ENCODE measurements around the gene OR6B2.
"Not testable (repeated sequence)": the region's sequence is repeated elsewhere in the genome, so short reads cannot be mapped to it uniquely, and the experiment has no call there.

The OR6B2 gene

DNA sequence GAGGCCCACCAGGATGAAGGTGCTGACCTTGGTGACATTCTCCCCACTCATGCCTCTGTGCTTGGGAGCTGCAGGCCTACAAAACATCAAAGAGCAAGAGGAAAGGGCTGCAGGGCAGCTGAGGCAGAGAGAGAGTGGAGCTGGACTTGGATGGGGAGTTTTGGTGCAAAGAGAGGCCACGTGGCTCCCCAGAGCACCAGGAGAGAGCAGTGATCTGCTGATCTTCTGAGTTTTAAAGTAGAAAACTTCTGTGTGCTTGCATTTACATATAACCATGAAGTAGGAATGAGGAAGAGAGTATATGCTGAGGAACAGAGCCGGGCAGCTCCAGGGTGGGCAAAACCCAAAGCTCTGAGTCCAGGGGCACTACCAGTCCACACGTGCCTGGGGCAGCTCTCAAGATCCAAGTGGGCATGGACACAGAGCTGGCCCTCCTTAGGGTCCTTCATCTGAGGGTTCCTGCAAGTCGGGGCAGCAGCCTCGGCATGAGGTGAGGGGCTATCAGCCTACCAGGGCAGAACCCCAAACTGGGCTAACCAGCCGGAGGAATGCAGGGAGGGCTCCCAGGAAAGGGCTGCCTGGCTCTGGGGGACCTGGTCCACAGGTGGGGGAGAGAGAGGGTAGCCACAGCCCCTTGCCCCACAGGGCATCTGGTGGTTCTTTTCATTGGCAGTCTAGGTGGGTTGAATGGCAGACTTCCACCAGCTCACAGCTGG, at the start of gene OR6B2:
TSS of gene OR6B2 (minus strand) at position 51 of the 716 bp plus-strand sequence. CDS start at position 51, 0 bp downstream.
- intact Hi-C loops (cut with DNase I), result no loop called here
- DNase-seq, result no peak

GRCh38 chr2:240078631-240079030, 48.4 kb upstream of the OR6B2 start:
- intact Hi-C loops (cut with DNase I), result no loop called here
- DNase-seq, result no peak

- DNase-seq, result no peak
- intact Hi-C loops (cut with DNase I), result no loop called here
Measured at GRCh38 chr2:240077442-240077841, 47.2 kb upstream of the OR6B2 start.

GRCh38 chr2:240074545-240074944, 44.3 kb upstream of the OR6B2 start:
- intact Hi-C loops (cut with DNase I), result no loop called here
- no peak for DNase-seq

DNA sequence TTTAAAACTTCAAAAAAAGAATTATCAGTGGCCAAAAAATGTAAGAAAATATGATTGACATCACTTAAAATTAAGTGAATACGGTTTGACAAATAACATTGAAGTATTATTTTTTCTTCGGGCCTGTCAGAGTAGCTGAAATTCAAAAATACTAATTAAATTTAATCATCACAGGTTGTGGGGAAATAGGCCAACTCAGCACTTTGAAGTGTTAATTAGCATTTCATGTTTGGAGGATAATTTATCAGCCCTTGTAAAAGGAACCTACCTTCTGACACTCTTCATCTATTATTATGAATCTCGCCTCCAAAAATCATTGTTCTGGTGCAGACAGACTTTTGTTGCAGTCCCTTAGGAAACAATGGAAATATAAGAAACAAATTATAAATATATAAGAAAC, 40.7 kb upstream of the OR6B2 start:
- DNase-seq, result no peak
- intact Hi-C loops (cut with DNase I), result no loop called here

GRCh38 chr2:240069829-240070228, 39.6 kb upstream of the OR6B2 start:
- intact Hi-C loops (cut with DNase I), result no loop called here

GRCh38 chr2:240068193-240068592, 38.0 kb upstream of the OR6B2 start:
- no peak for DNase-seq
- intact Hi-C loops (cut with DNase I), result no loop called here

More at GRCh38 chr2:240069829-240070228, 39.6 kb upstream of the OR6B2 start:
- DNase-seq, result no peak

DNA sequence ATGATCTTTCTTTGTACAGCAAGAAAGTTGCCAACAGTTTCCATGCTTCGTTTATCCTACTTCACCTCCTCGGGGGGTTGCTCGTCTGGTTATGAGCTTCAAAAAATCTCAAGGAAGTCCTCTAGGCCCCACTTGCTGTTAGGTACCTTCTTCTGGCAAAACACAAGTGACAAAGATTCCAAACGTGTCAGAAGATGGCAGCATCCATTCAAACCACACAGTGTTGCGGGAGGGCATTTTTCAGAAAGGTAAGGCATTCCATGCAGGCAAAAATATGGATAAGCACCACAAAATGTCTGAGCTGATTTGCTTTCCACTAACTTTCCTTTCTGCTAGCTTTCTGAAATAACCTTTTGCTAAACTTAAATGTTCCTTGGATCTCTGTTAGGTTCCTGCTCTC, 36.3 kb upstream of the OR6B2 start:
- DNase-seq, result no peak
- intact Hi-C loops (cut with DNase I), result no loop called here

GRCh38 chr2:240064898-240065297, 34.7 kb upstream of the OR6B2 start:
- intact Hi-C loops (cut with DNase I), result no loop called here
- DNase-seq, result no peak

GRCh38 chr2:240060977-240061591, 30.9 kb upstream of the OR6B2 start:
- intact Hi-C loops (cut with DNase I), result no loop called here
- DNase-seq, result peak in 33 of 42 donors; percentile 30 to 89 (median 65)

GRCh38 chr2:240056678-240057077, 26.4 kb upstream of the OR6B2 start:
- intact Hi-C loops (cut with DNase I), result loop anchor here (5.0 kb wide), 1 partner anchor 86 kb away; the partner anchor contains the start of gene OTOS
- DNase-seq, result no peak

DNA sequence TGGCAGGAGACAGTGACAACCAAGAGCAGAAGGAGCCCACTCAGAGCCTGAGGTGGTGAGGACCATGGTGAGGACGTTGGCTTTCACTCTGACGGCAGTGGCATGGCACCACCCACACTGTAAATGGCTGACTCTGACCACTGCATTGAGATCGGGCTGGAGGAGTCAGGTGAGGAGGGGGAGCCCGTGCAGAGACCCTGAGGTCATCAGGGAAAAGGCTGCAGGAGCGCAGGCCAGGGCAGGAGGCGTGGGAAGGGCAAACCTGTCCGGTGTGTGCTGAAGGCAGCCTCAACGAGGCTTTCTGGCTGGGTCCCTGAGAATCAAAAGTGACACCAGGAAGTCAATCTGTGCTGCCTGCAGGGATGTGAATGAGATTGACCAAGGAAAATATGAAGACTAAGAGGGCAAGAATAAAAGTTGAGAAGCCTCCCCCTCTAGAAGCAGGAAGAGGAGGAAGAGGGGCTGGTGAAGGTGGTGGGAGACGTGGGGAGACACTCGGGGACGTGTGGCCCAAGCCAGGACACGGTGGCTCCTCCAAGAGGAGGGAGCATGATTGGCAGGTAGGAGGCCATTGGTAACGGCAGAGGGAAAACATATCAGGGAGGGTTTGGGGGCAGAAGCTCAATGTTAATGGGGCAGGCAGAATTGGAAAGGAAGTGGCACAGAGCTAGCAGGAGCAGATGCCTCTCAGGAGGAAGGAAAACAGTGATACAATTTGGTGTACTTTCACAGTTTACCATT, 25.1 kb upstream of the OR6B2 start:
- no peak for DNase-seq
- intact Hi-C loops (cut with DNase I), result loop anchor here (5.0 kb wide), 1 partner anchor 87 kb away; the partner anchor contains the start of gene OTOS

GRCh38 chr2:240053173-240054155, 23.2 kb upstream of the OR6B2 start, which contains the start of gene OR6B3:
OR6B3 (minus strand) TSS chr2:240053521.
- no peak for DNase-seq
- intact Hi-C loops (cut with DNase I), result no loop called here

- DNase-seq, result peak in 1 of 42 donors; percentile 49
- intact Hi-C loops (cut with DNase I), result no loop called here
Measured at GRCh38 chr2:240052524-240052923, 22.3 kb upstream of the OR6B2 start.

GRCh38 chr2:240051697-240052096, 21.5 kb upstream of the OR6B2 start:
- intact Hi-C loops (cut with DNase I), result no loop called here
- peak in 13 of 42 donors; percentile 24 to 72 (median 47) for DNase-seq

- DNase-seq, result no peak
- intact Hi-C loops (cut with DNase I), result no loop called here
Measured at GRCh38 chr2:240050278-240050677, 20.0 kb upstream of the OR6B2 start.

DNA sequence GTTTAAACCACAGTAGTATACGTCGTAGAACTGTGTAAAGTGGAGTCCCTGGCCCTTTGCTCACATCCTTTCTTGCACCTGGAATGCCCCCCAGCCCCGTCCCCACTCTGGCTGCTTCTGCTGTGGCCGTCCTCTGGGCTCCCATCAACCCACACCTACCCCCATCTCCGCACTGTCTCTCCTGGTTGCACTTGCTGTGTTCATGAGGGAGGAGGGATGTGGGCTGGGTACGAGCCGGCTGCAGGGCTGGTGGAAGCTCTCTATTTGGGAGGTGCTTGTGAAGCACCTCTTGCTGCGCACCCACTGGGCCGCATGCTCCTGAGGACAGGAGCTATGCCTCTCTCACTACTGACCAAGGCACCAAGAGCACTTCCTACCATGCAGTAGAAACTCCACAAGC, 18.0 kb upstream of the OR6B2 start:
- intact Hi-C loops (cut with DNase I), result no loop called here
- no peak for DNase-seq

GRCh38 chr2:240045098-240045497, 14.9 kb upstream of the OR6B2 start:
- no peak for DNase-seq
- intact Hi-C loops (cut with DNase I), result no loop called here

GRCh38 chr2:240044096-240044495, 13.9 kb upstream of the OR6B2 start:
- intact Hi-C loops (cut with DNase I); DNase-seq: not testable (repeated sequence)

All from head of caudate nucleus (tissue), 42 donors.